Fibroblast of villous mesenchyme (primary cell): ENCODE results near the gene REEP6. TPM values are rescaled to one million over a fixed set of nuclear protein-coding genes. Genes with fewer than 3 reads are reported as not detected.

Experiments
- DNase-seq: peaks from one replicate; pipeline ENCODE4 v3.0.0-alpha.2; 2010; ENCODE audit warnings: low read depth
- H3K4me3 ChIP-seq: 2 replicates; pipeline ENCODE4 v1.5.1; 2011; ENCODE audit warnings: low read depth, mild to moderate bottlenecking, low read length
- total RNA-seq: library from RNA; depleted of rRNA; stranded (reverse); fragments of >200 nt; gene quantifications from 2 replicates; pipeline ENCODE4 v1.2.3, GENCODE V29; 2012
- TF ChIP-seq, protein P1 (sequence below): IDR thresholded peaks from 2 replicates; pipeline ENCODE4 v1.5.1; 2012; ENCODE audit warnings: low read depth, mild to moderate bottlenecking, low read length; ENCODE audit not compliant: insufficient read depth

Gene REEP6
- total RNA-seq, 1 donor = 0.43 TPM

DNA sequence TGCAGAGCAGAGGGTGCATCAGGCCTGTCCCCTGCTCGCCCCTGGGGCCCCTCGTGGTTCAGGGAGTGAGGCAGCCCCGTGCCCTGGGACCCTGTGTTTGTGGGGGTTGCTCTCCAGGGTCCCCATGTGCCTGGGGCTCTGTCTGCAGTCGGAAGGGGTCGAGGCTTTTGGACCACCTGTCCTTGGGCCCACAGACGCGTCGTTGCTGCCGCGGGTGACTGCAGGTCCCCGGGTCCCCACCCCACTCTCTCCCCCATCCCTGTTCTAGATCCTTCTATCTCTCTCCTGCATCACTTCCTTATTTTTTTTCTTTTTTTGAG, 2.7 kb upstream of the REEP6 start:
- DNase-seq = no peak
- TF ChIP-seq, protein P1, sequence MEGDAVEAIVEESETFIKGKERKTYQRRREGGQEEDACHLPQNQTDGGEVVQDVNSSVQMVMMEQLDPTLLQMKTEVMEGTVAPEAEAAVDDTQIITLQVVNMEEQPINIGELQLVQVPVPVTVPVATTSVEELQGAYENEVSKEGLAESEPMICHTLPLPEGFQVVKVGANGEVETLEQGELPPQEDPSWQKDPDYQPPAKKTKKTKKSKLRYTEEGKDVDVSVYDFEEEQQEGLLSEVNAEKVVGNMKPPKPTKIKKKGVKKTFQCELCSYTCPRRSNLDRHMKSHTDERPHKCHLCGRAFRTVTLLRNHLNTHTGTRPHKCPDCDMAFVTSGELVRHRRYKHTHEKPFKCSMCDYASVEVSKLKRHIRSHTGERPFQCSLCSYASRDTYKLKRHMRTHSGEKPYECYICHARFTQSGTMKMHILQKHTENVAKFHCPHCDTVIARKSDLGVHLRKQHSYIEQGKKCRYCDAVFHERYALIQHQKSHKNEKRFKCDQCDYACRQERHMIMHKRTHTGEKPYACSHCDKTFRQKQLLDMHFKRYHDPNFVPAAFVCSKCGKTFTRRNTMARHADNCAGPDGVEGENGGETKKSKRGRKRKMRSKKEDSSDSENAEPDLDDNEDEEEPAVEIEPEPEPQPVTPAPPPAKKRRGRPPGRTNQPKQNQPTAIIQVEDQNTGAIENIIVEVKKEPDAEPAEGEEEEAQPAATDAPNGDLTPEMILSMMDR = no peak
- no peak overlapping the region for H3K4me3 ChIP-seq

DNA sequence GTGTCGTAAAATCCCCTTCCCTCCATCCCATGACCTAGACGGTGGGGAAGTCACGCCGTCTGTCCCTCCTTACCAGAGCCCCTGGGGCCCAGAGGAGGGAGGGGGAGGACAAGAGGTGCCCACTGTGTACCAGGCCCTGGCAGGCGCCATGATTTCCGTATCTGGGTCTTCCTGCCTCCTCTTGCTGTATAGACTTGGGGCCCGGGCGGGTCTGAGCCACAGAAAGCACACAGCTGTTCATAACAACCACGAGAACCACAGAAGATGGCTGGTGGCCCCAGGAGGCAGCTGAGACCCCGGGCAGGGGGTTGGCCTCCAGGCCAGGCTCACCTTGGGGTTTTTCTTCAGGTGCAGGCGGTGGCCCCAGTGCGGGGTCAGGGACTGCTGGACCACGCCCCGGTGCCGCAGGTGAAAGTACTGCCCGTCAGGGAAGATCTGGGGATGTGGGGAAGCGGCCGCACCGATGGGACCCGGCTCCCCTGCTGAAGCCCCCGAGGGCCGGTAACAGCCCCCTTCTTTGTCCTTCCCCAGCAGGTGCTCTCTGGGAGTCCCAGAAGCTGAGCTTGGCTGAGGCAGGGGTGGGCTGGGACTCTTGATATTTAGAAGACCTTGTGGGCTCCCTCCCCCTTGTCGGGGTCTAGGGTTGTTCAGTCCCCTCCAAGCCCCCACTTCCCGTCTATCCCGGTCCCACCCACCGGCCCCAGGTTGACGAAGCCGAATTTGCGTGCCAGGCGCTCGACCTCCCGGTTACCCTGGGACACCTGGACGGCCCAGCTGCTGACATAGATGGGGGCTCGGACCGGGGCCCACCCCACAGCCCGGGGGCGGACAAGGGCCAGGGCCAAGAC, 1.3 kb upstream of the REEP6 start:
- TF ChIP-seq, protein P1 = no peak
- peak overlapping the region; percentile 65 for H3K4me3 ChIP-seq
- DNase-seq = no peak

DNA sequence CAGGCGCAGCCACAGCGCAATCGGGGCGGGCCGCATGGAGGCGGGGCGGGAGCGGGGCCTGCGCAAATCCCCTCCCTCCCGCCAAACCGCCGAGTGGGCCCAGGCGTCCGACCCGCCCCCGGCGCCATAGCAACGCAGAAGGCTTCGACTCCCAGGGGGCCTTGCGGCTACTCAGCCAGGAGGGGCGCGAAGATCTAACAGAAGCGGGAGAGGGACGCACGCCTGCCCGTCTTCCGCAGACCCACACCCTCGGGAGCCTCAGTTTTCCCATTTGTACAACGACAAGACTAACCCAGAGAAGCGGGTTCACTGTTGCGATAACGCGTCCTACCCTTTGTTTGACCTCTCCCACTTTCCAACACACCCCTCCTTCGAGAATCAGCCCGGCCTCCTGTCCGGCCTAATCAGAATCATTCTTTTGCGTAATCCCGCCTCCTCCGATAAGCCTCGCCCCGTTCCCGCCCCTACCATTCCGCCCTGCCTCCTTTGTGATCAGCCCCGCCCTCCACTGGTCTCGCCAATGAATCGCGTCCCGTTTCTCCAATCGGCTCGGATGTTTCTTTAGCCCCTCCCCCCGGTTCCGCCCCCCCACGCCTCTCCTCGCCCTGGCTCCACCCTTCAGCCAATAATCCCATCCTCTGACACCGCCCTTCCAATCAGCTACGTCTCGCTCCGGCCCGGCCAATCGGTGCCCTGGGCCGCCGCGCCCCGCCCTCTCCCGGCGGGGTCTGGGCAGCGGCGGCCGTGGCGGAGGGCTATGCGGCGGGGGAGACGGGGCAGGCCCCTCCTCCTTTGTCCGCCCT, 469 bp upstream of the REEP6 start, which contains the start of gene PCSK4:
TSS of gene PCSK4 (minus strand) at position 40 of the 803 bp plus-strand sequence. CDS start at position 36, 4 bp downstream.
- peak within 1 kb of the TSS; percentile 65 for H3K4me3 ChIP-seq
- TF ChIP-seq, protein P1 = no peak
- peak; percentile 100 for DNase-seq

DNA sequence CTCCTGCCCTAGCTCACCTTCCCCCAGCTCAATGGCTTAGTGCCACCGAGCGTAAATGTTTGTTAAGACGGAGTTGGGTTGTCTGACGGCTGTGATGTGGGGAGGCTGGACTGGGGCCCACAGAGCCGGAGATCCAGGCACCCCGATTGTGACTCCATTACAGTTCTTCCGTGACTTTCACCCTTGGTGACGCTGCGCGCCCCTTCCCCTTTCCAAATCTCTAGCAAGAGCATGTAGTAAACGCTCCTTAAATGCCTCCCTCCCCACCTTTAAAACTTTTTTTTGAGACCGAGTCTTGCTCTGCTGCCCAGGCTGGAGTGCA, 829 bp downstream of the REEP6 start:
- no peak for DNase-seq
- no peak overlapping the region for H3K4me3 ChIP-seq
- TF ChIP-seq, protein P1 = no peak

DNA sequence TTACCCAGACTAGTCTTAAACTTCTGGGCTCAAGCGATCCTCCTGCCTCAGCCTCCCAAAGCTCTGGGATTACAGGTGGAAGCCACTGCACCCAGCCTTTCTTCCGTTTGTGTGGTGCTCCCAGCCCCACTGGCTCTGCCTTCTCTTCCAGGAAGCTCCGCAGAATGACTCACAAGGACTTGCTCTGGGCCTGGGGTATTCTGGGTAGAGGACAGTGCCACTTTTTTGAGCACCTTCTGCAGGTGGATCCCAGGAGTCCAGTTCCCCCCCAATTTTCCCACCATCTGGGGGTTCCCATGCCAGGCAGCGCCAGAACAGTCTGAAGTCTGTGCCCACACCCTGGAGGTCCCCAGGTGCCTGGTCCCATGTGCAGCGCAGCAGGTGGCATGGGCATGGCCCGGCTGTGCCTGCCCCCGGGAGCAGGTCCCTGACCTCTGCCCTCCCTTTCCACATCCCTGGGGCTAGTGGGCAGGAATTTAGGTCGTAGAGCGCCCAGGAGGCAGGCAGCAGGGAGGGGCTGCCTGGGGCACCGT, 1.6 kb downstream of the REEP6 start:
- TF ChIP-seq, protein P1 = no peak
- no peak overlapping the region for H3K4me3 ChIP-seq
- no peak for DNase-seq

DNA sequence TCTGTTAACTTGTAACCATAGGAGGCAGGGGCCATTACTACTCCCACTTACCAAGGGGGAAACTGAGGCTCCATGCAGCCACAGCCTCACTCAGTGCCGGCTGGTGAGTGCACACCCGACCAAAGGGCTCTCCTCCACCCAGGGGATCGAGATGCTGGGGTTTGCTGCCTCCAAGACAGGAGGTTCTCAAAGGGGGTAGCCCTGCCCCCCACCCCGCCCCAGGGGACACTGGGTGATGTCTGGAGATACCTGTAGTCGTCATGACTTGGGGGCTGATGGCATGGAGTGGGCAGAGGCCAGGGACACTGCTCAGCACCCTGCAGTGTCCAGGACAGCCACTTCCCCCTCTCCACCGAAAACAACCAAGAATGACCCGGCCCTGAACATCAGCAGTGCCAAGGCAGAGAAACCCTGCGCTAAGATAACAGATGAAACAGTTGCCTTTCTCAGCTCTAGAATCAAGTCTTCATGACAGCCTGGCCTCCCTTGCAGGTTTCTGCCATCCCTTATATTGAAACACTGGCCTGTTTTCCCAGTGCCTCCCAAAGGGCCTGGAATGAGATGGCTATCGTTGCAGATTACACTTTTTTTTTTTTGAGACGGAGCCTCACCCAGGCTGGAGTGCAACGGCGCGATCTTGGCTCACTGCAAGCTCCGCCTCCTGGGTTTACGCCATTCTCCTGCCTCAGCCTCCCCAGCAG, 3.3 kb downstream of the REEP6 start:
- no peak overlapping the region for H3K4me3 ChIP-seq
- TF ChIP-seq, protein P1 = no peak
- no peak for DNase-seq
